HG02571 (cell line): ENCODE measurements around the gene USP11.
"Not testable (repeated sequence)": the region's sequence is repeated elsewhere in the genome, so short reads cannot be mapped to it uniquely, and the experiment has no call there.

Source experiments
- ATAC-seq: cut with Tn5 transposase; IDR thresholded peaks from one replicate; pipeline ENCODE4 v1.9.1; 2021; ENCODE audit warnings: mild to moderate bottlenecking, moderate library complexity; ENCODE audit not compliant: unreplicated experiment

The USP11 gene

DNA sequence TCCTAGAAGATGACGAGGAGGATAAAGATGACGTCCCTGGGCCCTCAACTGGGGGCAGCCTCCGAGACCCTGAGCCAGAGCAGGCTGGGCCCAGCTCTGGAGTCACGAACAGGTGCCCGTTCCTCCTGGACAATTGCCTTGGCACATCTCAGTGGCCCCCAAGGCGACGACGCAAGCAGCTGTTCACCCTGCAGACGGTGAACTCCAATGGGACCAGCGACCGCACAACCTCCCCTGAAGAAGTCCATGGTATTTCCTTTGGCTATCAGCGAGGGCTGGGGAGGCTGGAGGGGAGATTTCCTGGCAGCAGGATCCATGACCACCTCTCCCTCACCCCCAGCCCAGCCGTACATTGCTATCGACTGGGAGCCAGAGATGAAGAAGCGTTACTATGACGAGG, 11.9 kb downstream of the USP11 start:
- no peak for ATAC-seq

DNA sequence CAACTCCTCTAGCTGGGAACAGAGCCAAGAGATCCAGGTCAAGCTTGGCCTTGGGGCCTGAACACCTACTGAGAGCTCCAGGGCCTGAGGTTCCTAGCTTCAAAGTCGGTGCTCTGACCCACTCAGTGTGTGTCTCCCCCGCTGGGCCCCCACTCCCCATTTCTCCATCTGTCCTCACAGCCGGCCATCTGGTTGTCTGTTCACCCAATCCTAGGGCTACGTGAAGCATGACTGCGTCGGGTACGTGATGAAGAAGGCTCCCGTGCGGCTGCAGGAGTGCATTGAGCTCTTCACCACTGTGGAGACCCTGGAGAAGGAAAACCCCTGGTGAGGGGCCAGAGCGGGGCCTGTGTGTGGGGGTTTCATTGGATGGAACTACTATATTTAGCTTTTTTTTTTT, 12.3 kb downstream of the USP11 start:
- ATAC-seq, result no peak

DNA sequence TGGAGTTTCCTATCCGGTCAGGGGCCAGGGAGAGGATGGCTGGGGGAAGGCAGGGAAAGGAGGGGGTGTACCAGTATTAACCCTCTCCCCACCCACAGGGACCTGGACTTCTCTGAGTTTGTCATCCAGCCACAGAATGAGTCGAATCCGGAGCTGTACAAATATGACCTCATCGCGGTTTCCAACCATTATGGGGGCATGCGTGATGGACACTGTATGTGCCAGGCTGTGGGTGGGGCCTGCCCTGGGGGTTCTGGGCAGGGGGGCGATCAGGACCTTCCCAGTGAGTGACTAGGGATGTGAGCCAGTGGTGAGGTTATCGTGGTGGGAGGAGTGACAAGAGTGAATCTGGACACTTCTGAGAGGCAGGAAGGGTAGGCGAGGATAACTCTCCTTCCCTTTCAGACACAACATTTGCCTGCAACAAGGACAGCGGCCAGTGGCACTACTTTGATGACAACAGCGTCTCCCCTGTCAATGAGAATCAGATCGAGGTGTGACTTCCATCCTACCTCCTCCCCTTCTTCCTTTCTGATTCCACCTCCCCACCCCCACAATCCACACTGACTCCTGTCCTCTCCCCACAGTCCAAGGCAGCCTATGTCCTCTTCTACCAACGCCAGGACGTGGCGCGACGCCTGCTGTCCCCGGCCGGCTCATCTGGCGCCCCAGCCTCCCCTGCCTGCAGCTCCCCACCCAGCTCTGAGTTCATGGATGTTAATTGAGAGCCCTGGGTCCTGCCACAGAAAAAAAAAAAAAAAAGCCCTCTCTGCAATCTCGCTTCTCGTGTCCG, 14.6 kb downstream of the USP11 start:
- ATAC-seq, result no peak

GRCh38 chrX:47247999-47248320, 15.2 kb downstream of the USP11 start:
- no peak for ATAC-seq

GRCh38 chrX:47248576-47248975, 15.8 kb downstream of the USP11 start:
- ATAC-seq, result no peak

GRCh38 chrX:47250017-47250347, 17.2 kb downstream of the USP11 start:
- ATAC-seq, result no peak

GRCh38 chrX:47257620-47258019, 24.8 kb downstream of the USP11 start:
- ATAC-seq, result not testable (repeated sequence)

DNA sequence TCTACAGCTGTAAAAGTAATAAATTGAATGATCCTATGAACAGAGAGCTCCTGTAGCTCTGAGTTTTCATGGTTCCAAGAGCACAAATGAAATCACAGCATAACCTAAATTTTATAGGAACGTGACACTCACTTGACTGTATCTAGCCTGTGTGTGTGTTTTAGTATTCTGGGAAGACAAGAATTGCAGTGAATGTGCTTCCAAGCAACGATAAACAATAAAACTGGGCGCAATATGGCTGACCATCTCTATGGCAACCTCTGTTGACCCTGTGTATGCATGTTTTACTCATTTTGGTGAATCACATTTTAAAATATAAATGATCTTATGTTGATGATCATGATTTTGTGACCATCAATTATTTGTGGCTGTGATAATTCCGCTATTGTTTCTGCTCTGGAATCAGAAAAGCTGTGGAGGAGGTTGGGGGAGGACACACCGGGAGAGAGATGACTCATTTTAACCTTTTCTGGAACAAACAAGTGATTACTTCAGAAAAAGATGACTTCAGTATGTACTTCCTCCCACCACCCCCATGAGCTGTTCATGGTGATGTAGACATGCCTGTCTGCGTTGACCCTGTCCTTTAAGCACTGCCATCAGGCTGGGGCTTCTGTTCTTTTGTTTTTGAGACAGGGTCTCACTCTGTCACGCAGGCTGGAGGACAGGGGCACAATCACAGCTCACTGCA, 31.8 kb downstream of the USP11 start:
- ATAC-seq, result no peak

GRCh38 chrX:47266643-47267042, 33.8 kb downstream of the USP11 start:
- no peak for ATAC-seq

DNA sequence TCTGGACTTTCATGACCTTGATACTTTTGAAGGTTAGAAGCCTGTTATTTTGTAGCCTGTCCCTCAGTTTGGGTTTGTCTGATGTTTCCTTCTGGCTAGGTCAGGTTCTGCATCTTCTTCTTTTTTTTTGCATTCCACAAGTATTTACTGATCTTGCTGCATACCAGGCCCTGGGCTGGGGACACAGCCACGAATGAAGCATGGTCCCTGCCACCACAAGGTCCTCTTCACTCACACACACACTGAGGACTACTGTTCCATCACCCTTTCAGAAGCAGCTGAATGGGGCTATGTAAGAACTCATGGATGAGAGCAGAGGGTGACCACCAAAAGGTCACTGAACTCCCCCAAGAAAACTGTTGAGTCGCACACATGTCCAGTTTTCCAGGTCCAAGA, 39.2 kb downstream of the USP11 start:
- ATAC-seq, result no peak

DNA sequence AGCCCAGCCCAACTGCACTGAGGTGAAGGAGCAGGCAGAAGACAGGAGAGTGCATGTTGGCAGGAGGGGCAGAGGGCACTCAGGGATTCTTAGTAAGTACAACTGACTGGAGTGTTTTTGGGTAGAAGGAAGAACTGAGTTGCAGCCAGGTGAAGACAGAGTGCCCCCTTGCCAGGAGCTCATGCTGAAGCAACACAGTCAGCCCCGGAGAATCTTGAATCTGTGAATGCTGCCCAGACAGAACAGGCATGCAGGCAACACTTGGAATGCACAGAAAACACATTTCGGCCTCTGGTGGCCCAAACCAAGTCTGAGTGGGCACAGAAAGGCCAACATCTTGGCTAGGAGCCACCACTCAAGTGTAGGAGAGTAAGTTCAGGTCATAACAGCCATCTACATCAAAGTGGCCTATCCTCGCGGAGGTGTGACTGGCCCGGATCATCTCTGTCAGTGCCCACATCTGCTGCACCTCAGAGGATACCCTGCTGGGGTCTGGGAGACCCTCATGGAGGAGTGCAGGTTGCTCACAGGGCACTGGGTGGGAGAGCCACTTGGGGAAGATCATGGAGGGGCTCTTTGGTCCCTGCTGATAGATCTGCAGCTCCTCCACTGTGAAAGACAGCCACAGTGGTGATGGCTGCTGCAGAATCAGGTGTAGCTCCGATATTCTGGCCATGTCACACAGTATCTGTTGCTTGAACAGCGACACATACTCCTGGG, 40.4 kb downstream of the USP11 start:
- no peak for ATAC-seq

- no peak for ATAC-seq
Observed at GRCh38 chrX:47278691-47279090, 45.9 kb downstream of the USP11 start.

- no peak for ATAC-seq
Observed at GRCh38 chrX:47283015-47283771, 50.4 kb downstream of the USP11 start.

- not testable (repeated sequence) for ATAC-seq
Observed at GRCh38 chrX:47284616-47285015, 51.8 kb downstream of the USP11 start.

- no peak for ATAC-seq
Observed at GRCh38 chrX:47285836-47286320, 53.1 kb downstream of the USP11 start.

GRCh38 chrX:47293106-47293505, 60.3 kb downstream of the USP11 start:
- no peak for ATAC-seq

DNA sequence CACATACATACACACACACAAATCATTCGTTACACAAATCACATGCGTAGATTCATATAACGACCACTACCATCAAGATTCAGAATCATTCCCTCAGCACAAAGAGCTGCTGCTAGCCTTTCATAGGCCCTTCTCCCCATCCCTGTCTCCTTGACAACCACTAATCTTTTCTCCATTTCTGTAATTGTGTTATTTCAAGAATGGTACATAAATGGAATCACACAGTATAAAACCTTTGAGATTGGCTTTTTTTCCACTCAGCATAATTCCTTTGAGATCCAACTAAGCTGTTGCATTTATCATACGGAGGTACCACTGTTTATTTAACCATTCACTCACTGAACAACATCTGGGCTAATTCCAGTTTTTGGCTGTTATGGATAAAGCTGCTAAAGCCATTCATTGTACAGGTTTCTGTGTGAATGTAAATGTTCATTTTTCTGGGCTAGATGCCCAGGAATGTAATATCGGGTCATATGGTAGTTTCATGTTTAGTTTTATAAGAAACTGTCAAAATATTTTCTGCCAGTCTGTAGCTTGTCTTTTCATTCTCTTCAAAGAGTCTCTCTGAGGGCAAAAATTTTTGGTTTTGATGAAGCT, 64.1 kb downstream of the USP11 start:
- no peak for ATAC-seq

GRCh38 chrX:47297874-47298273, 65.1 kb downstream of the USP11 start:
- ATAC-seq, result no peak
